ENCODE measurements around the gene CRB2.

The CRB2 gene

GRCh38 chr9:123412171-123412820 is 56.3 kb downstream of the CRB2 start:
- ChIA-PET POLR2A (no interaction called here), CTCF (no interaction called here)
- DNase-seq (ENCODE audit: extremely low spot score) = no peak
- TF ChIP-seq CTBP1 (IDR thresholded peaks at IDR 0.05; ENCODE audit: borderline replicate concordance) = no peak

GRCh38 chr9:123414204-123414603 is 58.2 kb downstream of the CRB2 start:
- ChIA-PET CTCF (no interaction called here), POLR2A (no interaction called here)
- TF ChIP-seq TARDBP (IDR thresholded peaks at IDR 0.05) (no peak), NFRKB (IDR thresholded peaks at IDR 0.05) (no peak), FOXA1 (IDR thresholded peaks at IDR 0.05) (no peak), ZNF384 (IDR thresholded peaks at IDR 0.05) (no peak), SUZ12 (IDR thresholded peaks at IDR 0.05) (no peak), ELF4 (IDR thresholded peaks at IDR 0.05) (no peak), HDGF (IDR thresholded peaks at IDR 0.05; ENCODE audit: borderline replicate concordance) (no peak), ARNT (IDR thresholded peaks at IDR 0.05) (no peak), BHLHE40 (IDR thresholded peaks at IDR 0.05; ENCODE audit: borderline replicate concordance) (no peak), LEF1 (IDR thresholded peaks at IDR 0.05; ENCODE audit: borderline replicate concordance) (no peak)
- no peak for DNase-seq (ENCODE audit: extremely low spot score)

GRCh38 chr9:123414936-123415930 is 59.2 kb downstream of the CRB2 start:
- no peak for DNase-seq (ENCODE audit: extremely low spot score)
- POLR2A ChIA-PET = no interaction called here
- CTCF ChIA-PET = interaction anchor here (0.9 kb wide), 1 partner anchor 13 kb away, joined by 3 read pairs; no protein-coding TSS in a partner anchor
- TF ChIP-seq CTBP1 (IDR thresholded peaks at IDR 0.05; ENCODE audit: borderline replicate concordance) (no peak), ARNT (IDR thresholded peaks at IDR 0.05) (no peak), BHLHE40 (IDR thresholded peaks at IDR 0.05; ENCODE audit: borderline replicate concordance) (no peak), LEF1 (IDR thresholded peaks at IDR 0.05; ENCODE audit: borderline replicate concordance) (no peak), ELF4 (IDR thresholded peaks at IDR 0.05) (no peak), SUZ12 (IDR thresholded peaks at IDR 0.05) (no peak), HDGF (IDR thresholded peaks at IDR 0.05; ENCODE audit: borderline replicate concordance) (no peak), L3MBTL2 (conservative IDR thresholded peaks at IDR 0.05) (no peak), NFRKB (IDR thresholded peaks at IDR 0.05) (no peak), ZNF384 (IDR thresholded peaks at IDR 0.05) (no peak), FOXA1 (IDR thresholded peaks at IDR 0.05) (no peak), FOXM1 (IDR thresholded peaks at IDR 0.05; ENCODE audit: borderline replicate concordance) (no peak)

- POLR2A ChIA-PET = no interaction called here
Measured at GRCh38 chr9:123416176-123416575, 60.2 kb downstream of the CRB2 start.

GRCh38 chr9:123417289-123418051 is 61.5 kb downstream of the CRB2 start:
- CTCF ChIA-PET = no interaction called here
- no peak for DNase-seq (ENCODE audit: extremely low spot score)
- TF ChIP-seq ARNT (IDR thresholded peaks at IDR 0.05) (no peak), L3MBTL2 (conservative IDR thresholded peaks at IDR 0.05) (no peak), SP1 (IDR thresholded peaks at IDR 0.05) (no peak), CTBP1 (IDR thresholded peaks at IDR 0.05; ENCODE audit: borderline replicate concordance) (no peak), LEF1 (IDR thresholded peaks at IDR 0.05; ENCODE audit: borderline replicate concordance) (no peak)
- POLR2A ChIA-PET = no interaction called here

More at GRCh38 chr9:123416176-123416575, 60.2 kb downstream of the CRB2 start:
- CTCF ChIA-PET = interaction anchor here (0.9 kb wide), 1 partner anchor 14 kb away, joined by 3 read pairs; no protein-coding TSS in a partner anchor
- no peak for DNase-seq (ENCODE audit: extremely low spot score)
- TF ChIP-seq CTBP1 (IDR thresholded peaks at IDR 0.05; ENCODE audit: borderline replicate concordance) (no peak), NFRKB (IDR thresholded peaks at IDR 0.05) (no peak), ZNF384 (IDR thresholded peaks at IDR 0.05) (no peak), FOXK2 (IDR thresholded peaks at IDR 0.05) (no peak), BHLHE40 (IDR thresholded peaks at IDR 0.05; ENCODE audit: borderline replicate concordance) (no peak), SUZ12 (IDR thresholded peaks at IDR 0.05) (no peak), ELF4 (IDR thresholded peaks at IDR 0.05) (no peak)

GRCh38 chr9:123418052-123418430 is 62.0 kb downstream of the CRB2 start:
- ChIA-PET POLR2A (no interaction called here), CTCF (no interaction called here)
- DNase-seq (ENCODE audit: extremely low spot score) = no peak
- no peak for TF ChIP-seq FOXM1 (IDR thresholded peaks at IDR 0.05; ENCODE audit: borderline replicate concordance)
- no peak for TF ChIP-seq ELF4 (IDR thresholded peaks at IDR 0.05)
- no peak for TF ChIP-seq LEF1 (IDR thresholded peaks at IDR 0.05; ENCODE audit: borderline replicate concordance)
- no peak for TF ChIP-seq ARNT (IDR thresholded peaks at IDR 0.05)
- TF ChIP-seq ZNF384 (IDR thresholded peaks at IDR 0.05) = no peak
- TF ChIP-seq PKNOX1 (IDR thresholded peaks at IDR 0.05) = no peak
- TF ChIP-seq L3MBTL2 (conservative IDR thresholded peaks at IDR 0.05) = no peak
- no peak for TF ChIP-seq BHLHE40 (IDR thresholded peaks at IDR 0.05; ENCODE audit: borderline replicate concordance)
- TF ChIP-seq CTBP1 (IDR thresholded peaks at IDR 0.05; ENCODE audit: borderline replicate concordance) = no peak
- no peak for TF ChIP-seq SP1 (IDR thresholded peaks at IDR 0.05)
- TF ChIP-seq FOXK2 (IDR thresholded peaks at IDR 0.05) = no peak

GRCh38 chr9:123418506-123418905 is 62.5 kb downstream of the CRB2 start:
- no peak for DNase-seq (ENCODE audit: extremely low spot score)
- POLR2A ChIA-PET = no interaction called here
- CTCF ChIA-PET = no interaction called here

More at GRCh38 chr9:123418506-123418905, 62.5 kb downstream of the CRB2 start:
- TF ChIP-seq BHLHE40 (IDR thresholded peaks at IDR 0.05; ENCODE audit: borderline replicate concordance) (no peak), SUZ12 (IDR thresholded peaks at IDR 0.05) (no peak), FOXM1 (IDR thresholded peaks at IDR 0.05; ENCODE audit: borderline replicate concordance) (no peak), ELF4 (IDR thresholded peaks at IDR 0.05) (no peak)
